ENCODE data around the gene ARSG. TPM values are rescaled to one million over a fixed set of nuclear protein-coding genes. Genes with fewer than 3 reads are reported as not detected.
"Not testable (repeated sequence)": the region's sequence is repeated elsewhere in the genome, so short reads cannot be mapped to it uniquely, and the experiment has no call there.

ARSG gene
- total RNA-seq, 1 experiment from 2014 or later: 3.5 TPM

DNA sequence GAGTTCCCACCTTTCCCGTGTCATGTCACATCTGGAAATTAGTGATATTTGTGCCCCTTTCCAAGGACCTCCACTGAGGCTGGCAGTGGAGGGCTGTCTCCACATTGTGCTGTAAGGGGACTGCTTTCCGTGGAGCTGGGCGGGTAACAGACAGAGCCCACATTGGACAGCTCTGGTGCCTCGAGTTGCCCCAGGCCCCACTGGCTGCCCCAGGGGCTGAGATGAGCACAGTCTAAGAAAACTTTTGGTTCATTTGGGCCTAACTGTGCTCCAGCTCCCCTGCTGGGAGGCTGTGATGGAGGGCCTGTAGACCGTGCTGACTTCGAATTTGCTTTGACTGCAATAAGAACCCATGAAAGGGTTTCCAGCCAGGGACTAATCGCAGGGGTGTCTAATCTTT, 38.0 kb downstream of the ARSG start:
- no peak for DNase-seq (ENCODE audit: low read depth)

GRCh38 chr17:68331932-68332331, 40.6 kb downstream of the ARSG start:
- not testable (repeated sequence) for DNase-seq (ENCODE audit: low read depth)

- DNase-seq (ENCODE audit: low read depth): no peak
Observed at GRCh38 chr17:68334393-68334792, 43.1 kb downstream of the ARSG start.

DNA sequence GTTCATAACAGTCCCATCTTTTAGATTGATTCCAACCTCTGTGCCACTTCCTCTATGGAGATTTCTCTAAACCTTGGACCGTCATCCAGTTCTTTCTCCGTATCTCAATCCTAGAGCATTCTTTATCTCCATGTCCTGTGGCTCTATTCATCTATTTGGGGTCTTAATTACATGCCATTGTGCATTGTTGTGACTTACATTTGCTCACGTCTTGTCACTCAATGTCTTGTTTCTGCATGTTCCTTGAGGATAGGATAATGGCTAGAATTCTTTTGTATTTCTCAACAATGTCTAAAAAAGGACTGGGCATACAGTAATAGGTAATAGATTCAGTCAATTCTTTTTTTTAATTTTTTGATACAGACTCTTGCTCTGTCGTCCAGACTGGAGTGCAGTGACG, 50.2 kb downstream of the ARSG start:
- no peak for DNase-seq (ENCODE audit: low read depth)

DNA sequence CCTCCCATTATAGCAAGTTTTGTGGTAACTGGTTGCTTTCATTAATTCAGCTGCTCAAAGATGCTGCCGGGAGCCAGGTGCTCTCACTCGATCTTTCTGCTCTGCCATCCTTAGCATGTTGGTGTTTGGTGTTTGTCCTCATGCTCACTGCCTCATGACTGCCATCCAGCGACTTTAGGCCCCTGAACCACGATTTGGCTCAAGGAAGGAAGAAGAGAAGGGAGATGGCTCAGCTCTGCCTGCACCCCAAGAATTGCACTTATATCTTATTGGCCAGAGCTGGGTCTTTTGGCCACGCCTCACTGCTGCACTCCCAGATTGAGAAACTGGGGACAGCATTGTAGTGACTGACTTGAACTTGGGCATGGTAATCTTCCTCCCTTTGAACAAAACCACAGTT, 52.7 kb downstream of the ARSG start:
- peak; percentile 18 for DNase-seq (ENCODE audit: low read depth)

- peak; percentile 61 for DNase-seq (ENCODE audit: low read depth)
Observed at GRCh38 chr17:68344701-68345136, 53.4 kb downstream of the ARSG start.

DNA sequence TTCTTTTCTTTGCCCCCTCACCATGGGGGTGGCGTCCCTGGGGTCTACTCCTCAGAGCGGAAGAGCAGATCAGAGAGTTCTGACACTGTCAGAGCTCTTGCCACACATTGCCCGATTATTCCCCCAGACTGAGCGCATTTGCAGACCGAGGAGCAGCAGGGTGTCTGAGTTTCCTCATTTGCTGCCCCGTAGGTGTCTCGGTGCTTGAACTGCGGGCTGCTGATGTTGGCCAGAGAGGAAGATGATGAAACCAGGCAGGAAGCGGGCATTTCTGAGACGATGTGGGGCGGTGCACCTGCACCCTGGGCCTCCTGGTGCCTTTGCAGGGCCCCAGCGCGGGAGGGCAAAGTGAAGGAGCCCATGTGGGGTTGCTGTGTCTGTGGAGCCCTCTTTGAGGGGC, 55.2 kb downstream of the ARSG start:
- DNase-seq (ENCODE audit: low read depth): no peak

DNA sequence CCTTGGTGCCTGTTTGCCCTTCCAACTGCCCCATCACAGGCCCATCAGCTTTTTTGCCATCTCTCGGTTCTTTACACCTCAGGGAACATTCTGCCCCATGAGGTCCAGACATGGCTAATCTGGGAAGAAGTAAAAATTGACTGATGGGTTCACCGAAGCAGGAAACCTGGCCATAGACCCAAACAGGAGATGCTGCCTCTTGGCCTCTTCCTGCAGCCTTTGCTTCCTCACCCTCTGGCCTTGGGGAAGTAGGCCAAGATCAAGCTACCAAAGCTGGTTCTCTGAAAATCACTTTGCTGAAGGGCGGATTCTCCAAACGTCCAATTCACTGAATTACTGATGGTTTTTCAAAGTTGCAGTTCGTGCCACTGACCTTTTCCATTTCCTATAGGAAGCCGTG, 56.1 kb downstream of the ARSG start:
- DNase-seq (ENCODE audit: low read depth): no peak

- no peak for DNase-seq (ENCODE audit: low read depth)
Observed at GRCh38 chr17:68349157-68349556, 57.9 kb downstream of the ARSG start.

DNA sequence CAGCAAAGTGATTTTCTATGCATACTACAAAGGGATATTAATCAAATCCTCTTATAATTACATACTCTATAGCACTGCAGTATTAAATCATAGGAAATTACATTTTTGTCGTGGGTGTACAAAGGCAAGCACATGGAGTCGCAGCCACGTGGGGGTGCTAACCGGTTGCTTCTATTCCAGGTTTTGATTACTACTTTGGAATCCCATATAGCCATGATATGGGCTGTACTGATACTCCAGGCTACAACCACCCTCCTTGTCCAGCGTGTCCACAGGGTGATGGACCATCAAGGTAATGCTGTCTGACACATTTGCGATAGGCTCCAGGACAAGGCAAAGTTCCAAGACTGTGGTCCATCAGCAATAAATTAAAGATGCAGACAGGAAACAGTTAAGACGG, 60.1 kb downstream of the ARSG start:
- DNase-seq (ENCODE audit: low read depth): peak; percentile 37

- DNase-seq (ENCODE audit: low read depth): no peak
Observed at GRCh38 chr17:68352041-68352440, 60.7 kb downstream of the ARSG start.

GRCh38 chr17:68352671-68353070, 61.4 kb downstream of the ARSG start:
- not testable (repeated sequence) for DNase-seq (ENCODE audit: low read depth)

GRCh38 chr17:68353111-68353521, 61.8 kb downstream of the ARSG start:
- peak; percentile 17 for DNase-seq (ENCODE audit: low read depth)

DNA sequence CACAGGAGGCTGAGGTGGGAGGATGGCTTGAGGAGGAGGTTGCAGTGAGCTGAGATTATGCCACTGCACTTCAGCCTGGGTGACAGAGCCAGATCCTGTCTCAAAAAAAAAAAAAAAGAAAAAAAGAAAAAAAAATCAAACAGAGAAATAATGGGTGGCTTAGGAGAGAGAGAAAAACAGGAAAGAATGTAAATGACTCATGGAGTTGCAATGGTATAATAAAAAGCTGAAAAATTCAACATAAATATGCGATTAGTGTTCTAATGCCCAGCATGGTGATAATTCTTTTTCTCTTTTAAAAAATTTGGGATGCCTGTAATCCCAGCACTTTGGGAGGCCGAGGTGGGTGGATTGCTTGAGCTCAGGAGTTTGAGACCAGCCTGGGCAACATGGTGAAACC, 63.0 kb downstream of the ARSG start:
- DNase-seq (ENCODE audit: low read depth): peak; percentile 51

DNA sequence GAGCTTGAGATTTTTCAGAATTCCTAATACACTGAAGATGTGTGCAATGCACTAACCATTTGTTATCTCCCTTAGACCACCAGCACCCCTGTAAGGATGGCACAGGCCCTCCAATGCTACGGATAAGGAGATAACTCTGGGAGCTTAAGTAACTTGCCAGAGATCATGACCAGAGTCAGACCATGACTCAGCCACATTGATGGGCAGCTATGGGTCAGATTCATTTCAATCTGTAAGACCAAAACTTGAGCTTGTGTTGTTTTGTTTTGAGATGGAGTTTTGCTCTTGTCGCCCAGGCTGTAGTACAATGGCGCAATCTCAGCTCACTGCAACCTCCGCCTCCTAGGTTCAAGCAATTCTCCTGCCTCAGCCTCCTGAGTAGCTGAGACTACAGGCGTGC, 63.8 kb downstream of the ARSG start:
- peak; percentile 70 for DNase-seq (ENCODE audit: low read depth)

- peak; percentile 31 for DNase-seq (ENCODE audit: low read depth)
Observed at GRCh38 chr17:68356520-68356919, 65.2 kb downstream of the ARSG start.

- no peak for DNase-seq (ENCODE audit: low read depth)
Observed at GRCh38 chr17:68356949-68357455, 65.7 kb downstream of the ARSG start.

GRCh38 chr17:68357886-68358285, 66.6 kb downstream of the ARSG start:
- DNase-seq (ENCODE audit: low read depth): no peak

DNA sequence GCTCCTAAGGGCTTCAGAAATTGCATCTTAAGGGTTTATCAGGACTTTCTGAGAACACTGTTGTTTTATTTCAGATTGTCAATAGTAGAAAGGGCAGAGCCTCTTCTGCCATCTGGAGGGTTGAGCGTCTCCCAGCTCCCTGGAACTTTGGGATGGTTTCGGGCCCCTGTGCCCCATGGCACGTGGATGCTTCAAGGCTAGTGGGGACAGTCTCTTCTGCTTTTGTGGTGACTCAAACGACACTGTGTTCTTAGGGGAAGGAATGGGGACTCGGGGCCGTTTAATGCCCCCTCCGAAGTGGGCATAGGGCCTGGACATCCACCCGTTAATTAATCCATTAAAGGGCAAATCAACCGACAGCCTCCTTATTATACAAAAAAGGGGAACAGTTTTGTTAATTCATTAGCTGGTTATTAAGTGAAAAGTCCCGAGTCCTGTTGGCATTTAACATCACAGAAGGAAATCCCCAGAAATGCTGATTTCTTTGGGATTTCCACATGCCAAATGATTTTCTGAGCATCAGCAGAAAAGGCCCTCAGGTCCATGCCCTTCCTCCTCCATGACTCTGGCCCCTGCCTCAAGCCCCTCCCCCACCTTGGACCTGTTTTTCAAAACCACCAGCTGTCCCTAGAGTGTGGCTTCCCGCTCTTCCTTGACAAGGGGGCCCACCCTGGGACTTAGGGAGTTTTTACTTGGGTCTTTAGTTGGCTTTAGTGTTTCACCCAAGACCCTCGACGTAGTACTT, 68.7 kb downstream of the ARSG start:
- DNase-seq (ENCODE audit: low read depth): no peak

DNA sequence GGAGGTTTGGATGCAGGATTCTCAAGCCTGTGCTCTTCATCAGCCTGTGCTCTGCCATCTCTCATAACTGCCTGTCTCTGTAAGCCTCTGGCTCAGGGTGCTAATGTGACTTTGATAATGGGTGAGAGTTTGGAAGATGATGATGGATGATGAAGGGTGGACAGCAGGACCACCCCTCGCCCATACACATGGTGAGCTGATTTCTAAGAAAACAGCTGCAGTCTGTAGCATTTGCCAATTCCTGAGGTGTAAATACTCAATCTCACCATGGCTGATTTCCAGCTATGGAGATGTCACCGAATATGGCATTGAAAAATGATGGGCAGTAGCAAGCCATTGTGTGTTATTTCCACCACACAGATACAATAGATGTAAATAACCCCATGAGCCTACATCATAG, 74.2 kb downstream of the ARSG start:
- DNase-seq (ENCODE audit: low read depth): no peak

DNA sequence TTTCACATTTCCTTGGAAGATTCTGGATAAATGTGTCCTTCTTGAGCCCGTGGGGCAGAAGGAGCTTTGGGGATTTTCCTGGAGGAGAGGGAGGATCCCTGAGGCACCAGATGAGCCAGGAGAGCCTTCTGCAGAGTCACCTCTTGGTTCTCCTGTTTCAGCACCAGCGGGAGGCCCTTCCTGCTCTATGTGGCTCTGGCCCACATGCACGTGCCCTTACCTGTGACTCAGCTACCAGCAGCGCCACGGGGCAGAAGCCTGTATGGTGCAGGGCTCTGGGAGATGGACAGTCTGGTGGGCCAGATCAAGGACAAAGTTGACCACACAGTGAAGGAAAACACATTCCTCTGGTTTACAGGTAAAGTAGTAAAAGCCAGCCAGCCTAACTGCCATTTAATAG, 77.1 kb downstream of the ARSG start:
- no peak for DNase-seq (ENCODE audit: low read depth)

DNA sequence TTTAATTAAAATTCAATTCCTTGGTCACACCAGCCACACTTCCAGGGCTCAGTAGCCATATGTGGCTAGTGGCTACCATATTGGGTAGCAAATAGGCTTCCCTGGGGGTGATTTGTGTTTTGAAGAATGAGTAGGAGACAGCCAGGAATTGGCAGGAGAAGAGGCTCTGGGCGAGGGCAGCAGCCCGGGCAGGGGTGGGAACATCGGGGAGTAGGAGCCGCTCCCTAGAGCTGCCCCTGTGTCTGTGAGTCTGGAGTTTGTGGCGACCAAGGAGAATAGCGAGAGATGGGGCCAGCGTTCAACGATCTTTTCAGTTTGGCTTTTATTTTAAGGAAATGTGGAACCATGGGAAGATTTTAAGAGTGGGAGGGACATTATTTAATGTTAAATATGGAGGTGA, 84.3 kb downstream of the ARSG start:
- no peak for DNase-seq (ENCODE audit: low read depth)

DNA sequence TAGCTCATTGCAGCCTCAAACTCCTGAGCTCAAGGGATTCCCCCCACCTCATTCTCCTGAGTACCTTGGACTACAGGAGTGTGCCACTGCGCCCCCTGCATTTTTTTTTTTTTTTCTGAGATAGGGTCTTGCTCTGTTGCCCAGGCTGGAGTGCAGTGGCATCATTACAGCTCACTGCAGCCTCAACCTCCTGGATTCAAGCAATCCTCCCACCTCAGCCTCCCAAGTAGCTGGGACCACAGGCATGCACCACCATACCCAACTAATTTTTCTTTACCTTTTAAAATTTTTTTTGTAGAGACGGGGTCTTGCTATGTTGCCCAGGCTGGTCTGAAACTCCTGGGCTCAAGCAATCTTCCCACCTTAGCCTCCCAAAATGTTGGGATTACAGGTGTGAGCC, 84.9 kb downstream of the ARSG start:
- not testable (repeated sequence) for DNase-seq (ENCODE audit: low read depth)

DNA sequence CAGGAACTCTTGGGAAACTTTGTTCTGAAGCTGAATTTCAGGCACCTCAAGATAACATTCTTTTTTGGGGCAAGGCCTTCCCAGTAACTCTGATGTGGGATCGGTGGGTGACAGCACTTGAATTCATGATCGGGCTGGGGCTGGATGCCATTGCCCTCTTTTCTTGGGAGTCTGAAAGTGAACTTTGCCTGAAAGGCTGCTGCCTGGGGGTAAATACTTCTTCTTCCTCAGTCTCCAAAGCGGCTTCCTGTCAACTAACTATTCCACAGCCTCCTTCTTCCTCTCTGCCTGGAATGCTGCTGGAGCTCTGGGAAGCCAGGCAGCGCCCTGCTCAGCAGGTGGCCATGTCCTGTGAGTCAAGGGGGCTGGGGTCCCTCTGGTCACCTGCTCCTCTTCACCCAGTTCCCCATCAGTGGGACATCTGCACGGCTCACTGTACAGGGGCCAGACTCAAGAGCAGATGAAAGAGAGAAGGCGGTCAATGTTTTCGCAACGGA, 86.5 kb downstream of the ARSG start:
- DNase-seq (ENCODE audit: low read depth): peak; percentile 31

Measured in M059J (cell line).